ENCODE data around the gene MDFI. TPM values are rescaled to one million over a fixed set of nuclear protein-coding genes. Genes with fewer than 3 reads are reported as not detected.

The MDFI gene
- total and polyA plus RNA-seq, 2 experiments from 2014 or later = 2.8 to 51.4 TPM

GRCh38 chr6:41641352-41641925 is 3.2 kb downstream of the MDFI start:
- H3K4me3 ChIP-seq = no peak overlapping the region
- 0 out of 2 replicates have a peak, but pooled peaks cover 1% of the 10 kb centered on the region for H3F3A ChIP-seq (replicated peaks; ENCODE audit: low read depth)
- no peak overlapping the region; the same call in 2 of the 3 replicates for H3K4me3 Mint-ChIP-seq
- H3K36me3 Mint-ChIP-seq (ENCODE audit: low read depth) = peaks cover 25% of the 10 kb centered on the region
- H3K9me3 Mint-ChIP-seq = no peaks in the 10 kb centered on the region; the same call in 2 of the 3 replicates
- peaks cover 51% of the 10 kb centered on the region for H3K4me1 ChIP-seq (ENCODE audit: insufficient read depth)
- no peak overlapping the region for H3K27ac ChIP-seq (ENCODE audit: low read depth)
- peaks cover 6% of the 10 kb centered on the region; the same call in 1 of the 2 replicates for H4K20me1 ChIP-seq (replicated peaks; ENCODE audit: insufficient read depth)
- no peak for TF ChIP-seq EZH2phosphoT487 (IDR thresholded peaks at IDR 0.05; ENCODE audit: unreplicated experiment)
- no peak for TF ChIP-seq ZNF331 (CRISPR knock-in tag; IDR thresholded peaks at IDR 0.05; ENCODE audit: low read depth)
- TF ChIP-seq NANOG (IDR thresholded peaks at IDR 0.05; ENCODE audit: borderline replicate concordance) = no peak
- no peak for TF ChIP-seq CTCF (conservative IDR thresholded peaks at IDR 0.05; ENCODE audit: low read depth in 2 of 2)
- no peak for TF ChIP-seq CREB1 (CRISPR knock-in tag; IDR thresholded peaks at IDR 0.05; ENCODE audit: low read depth)
- TF ChIP-seq, protein P1, sequence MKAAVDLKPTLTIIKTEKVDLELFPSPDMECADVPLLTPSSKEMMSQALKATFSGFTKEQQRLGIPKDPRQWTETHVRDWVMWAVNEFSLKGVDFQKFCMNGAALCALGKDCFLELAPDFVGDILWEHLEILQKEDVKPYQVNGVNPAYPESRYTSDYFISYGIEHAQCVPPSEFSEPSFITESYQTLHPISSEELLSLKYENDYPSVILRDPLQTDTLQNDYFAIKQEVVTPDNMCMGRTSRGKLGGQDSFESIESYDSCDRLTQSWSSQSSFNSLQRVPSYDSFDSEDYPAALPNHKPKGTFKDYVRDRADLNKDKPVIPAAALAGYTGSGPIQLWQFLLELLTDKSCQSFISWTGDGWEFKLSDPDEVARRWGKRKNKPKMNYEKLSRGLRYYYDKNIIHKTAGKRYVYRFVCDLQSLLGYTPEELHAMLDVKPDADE (IDR thresholded peaks at IDR 0.05) = no peak
- TF ChIP-seq JUNB (IDR thresholded peaks at IDR 0.05; ENCODE audit: unreplicated experiment) = no peak
- no peak for TF ChIP-seq REST (IDR thresholded peaks at IDR 0.05; ENCODE audit: unreplicated experiment)
- TF ChIP-seq STAT1 (IDR thresholded peaks at IDR 0.05; ENCODE audit: unreplicated experiment) = no peak
- TF ChIP-seq POLR2AphosphoS5 (IDR thresholded peaks at IDR 0.05; ENCODE audit: low read depth) = no peak
- no peak for TF ChIP-seq ZNF114 (CRISPR knock-in tag; IDR thresholded peaks at IDR 0.05)
- TF ChIP-seq, protein P2, sequence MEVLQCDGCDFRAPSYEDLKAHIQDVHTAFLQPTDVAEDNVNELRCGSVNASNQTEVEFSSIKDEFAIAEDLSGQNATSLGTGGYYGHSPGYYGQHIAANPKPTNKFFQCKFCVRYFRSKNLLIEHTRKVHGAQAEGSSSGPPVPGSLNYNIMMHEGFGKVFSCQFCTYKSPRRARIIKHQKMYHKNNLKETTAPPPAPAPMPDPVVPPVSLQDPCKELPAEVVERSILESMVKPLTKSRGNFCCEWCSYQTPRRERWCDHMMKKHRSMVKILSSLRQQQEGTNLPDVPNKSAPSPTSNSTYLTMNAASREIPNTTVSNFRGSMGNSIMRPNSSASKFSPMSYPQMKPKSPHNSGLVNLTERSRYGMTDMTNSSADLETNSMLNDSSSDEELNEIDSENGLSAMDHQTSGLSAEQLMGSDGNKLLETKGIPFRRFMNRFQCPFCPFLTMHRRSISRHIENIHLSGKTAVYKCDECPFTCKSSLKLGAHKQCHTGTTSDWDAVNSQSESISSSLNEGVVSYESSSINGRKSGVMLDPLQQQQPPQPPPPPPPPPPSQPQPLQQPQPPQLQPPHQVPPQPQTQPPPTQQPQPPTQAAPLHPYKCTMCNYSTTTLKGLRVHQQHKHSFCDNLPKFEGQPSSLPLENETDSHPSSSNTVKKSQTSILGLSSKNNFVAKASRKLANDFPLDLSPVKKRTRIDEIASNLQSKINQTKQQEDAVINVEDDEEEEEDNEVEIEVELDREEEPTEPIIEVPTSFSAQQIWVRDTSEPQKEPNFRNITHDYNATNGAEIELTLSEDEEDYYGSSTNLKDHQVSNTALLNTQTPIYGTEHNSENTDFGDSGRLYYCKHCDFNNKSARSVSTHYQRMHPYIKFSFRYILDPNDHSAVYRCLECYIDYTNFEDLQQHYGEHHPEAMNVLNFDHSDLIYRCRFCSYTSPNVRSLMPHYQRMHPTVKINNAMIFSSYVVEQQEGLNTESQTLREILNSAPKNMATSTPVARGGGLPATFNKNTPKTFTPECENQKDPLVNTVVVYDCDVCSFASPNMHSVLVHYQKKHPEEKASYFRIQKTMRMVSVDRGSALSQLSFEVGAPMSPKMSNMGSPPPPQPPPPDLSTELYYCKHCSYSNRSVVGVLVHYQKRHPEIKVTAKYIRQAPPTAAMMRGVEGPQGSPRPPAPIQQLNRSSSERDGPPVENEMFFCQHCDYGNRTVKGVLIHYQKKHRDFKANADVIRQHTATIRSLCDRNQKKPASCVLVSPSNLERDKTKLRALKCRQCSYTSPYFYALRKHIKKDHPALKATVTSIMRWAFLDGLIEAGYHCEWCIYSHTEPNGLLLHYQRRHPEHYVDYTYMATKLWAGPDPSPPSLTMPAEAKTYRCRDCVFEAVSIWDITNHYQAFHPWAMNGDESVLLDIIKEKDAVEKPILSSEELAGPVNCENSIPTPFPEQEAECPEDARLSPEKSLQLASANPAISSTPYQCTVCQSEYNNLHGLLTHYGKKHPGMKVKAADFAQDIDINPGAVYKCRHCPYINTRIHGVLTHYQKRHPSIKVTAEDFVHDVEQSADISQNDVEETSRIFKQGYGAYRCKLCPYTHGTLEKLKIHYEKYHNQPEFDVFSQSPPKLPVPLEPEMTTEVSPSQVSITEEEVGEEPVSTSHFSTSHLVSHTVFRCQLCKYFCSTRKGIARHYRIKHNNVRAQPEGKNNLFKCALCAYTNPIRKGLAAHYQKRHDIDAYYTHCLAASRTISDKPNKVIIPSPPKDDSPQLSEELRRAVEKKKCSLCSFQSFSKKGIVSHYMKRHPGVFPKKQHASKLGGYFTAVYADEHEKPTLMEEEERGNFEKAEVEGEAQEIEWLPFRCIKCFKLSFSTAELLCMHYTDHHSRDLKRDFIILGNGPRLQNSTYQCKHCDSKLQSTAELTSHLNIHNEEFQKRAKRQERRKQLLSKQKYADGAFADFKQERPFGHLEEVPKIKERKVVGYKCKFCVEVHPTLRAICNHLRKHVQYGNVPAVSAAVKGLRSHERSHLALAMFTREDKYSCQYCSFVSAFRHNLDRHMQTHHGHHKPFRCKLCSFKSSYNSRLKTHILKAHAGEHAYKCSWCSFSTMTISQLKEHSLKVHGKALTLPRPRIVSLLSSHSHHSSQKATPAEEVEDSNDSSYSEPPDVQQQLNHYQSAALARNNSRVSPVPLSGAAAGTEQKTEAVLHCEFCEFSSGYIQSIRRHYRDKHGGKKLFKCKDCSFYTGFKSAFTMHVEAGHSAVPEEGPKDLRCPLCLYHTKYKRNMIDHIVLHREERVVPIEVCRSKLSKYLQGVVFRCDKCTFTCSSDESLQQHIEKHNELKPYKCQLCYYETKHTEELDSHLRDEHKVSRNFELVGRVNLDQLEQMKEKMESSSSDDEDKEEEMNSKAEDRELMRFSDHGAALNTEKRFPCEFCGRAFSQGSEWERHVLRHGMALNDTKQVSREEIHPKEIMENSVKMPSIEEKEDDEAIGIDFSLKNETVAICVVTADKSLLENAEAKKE (CRISPR knock-in tag; IDR thresholded peaks at IDR 0.05) = no peak
- no peak for TF ChIP-seq EZH2 (IDR thresholded peaks at IDR 0.05; ENCODE audit: low read depth, unreplicated experiment)
- DNase-seq (ENCODE audit: low spot score) (no peak), ATAC-seq (no peak)
- H3K4me2 ChIP-seq = no peak overlapping the region
- H3K79me2 ChIP-seq (replicated peaks; ENCODE audit: insufficient read depth) = peaks cover 9% of the 10 kb centered on the region; the same call in 1 of the 2 replicates
- no peak overlapping the region for H2AFZ ChIP-seq
- H3K27me3 ChIP-seq (ENCODE audit: insufficient read depth) = peaks cover 63% of the 10 kb centered on the region
- peaks cover 43% of the 10 kb centered on the region for H3K27me3 Mint-ChIP-seq (ENCODE audit: insufficient read depth, low read depth, poor library complexity)
- no peaks in the 10 kb centered on the region for H3K9me2 ChIP-seq (ENCODE audit: insufficient read depth)
- H3K27ac Mint-ChIP-seq = no peak overlapping the region
- no peaks in the 10 kb centered on the region for H3K36me3 ChIP-seq (ENCODE audit: insufficient read depth)
- peaks cover 63% of the 10 kb centered on the region for H3K4me1 Mint-ChIP-seq
